NK-92 (cell line): ENCODE data around the gene NBAS.
"Not testable (repeated sequence)": the region's sequence is repeated elsewhere in the genome, so short reads cannot be mapped to it uniquely, and the experiment has no call there.

ENCODE experiments used
- DNase-seq: peaks from one replicate; lab custom pipeline; 2025; ENCODE audit not compliant: unreplicated experiment; lab: John Stamatoyannopoulos, UW

NBAS gene

DNA sequence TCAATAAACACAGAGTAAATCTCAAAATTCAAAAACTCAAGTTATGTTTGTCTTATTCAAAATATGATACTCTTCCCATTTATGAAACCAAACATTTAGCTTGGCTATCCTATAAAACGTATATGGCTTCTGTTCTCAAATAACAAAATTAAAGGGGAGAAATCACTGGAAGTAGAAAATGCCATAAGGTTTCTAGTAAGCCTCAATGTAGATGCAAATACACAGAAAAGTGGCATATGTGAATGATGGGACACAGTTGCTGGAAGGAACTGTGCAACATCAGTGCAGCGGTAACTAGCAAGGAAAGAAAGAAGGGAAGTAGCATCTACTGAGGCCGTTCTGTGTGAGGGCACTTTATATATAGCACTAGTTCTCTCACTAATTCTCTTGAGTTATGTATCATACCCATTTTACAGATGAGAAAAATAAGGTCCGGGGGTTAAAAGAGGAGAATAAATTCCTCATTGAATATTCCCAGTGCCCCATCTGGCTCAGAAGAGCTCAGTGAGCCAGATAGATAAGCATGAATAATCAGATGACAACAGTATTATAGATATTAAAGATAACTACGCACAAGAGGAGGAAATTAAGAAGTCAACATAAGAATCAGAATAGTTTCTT lies 27.2 kb downstream of the NBAS start:
- no peak for DNase-seq

DNA sequence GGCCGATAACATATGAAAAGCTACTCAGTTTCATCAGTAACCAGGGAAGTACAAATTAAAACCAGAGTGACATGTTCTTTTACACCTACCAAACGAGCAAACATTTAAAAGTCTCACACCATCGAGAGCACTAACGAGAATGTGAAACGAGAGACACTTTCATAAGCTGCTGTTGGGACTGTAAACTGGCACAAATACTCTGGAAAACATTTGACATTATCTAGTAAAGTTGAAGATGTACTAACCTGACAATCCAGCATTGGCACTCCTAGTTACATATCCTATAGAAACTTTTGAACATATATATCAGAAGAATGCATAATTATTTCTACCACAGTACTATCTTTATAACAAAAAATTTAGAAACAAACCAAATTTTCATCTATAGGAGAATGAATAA lies 28.1 kb downstream of the NBAS start:
- no peak for DNase-seq

- no peak for DNase-seq
Measured at GRCh38 chr2:15531095-15531854, 29.9 kb downstream of the NBAS start.

DNA sequence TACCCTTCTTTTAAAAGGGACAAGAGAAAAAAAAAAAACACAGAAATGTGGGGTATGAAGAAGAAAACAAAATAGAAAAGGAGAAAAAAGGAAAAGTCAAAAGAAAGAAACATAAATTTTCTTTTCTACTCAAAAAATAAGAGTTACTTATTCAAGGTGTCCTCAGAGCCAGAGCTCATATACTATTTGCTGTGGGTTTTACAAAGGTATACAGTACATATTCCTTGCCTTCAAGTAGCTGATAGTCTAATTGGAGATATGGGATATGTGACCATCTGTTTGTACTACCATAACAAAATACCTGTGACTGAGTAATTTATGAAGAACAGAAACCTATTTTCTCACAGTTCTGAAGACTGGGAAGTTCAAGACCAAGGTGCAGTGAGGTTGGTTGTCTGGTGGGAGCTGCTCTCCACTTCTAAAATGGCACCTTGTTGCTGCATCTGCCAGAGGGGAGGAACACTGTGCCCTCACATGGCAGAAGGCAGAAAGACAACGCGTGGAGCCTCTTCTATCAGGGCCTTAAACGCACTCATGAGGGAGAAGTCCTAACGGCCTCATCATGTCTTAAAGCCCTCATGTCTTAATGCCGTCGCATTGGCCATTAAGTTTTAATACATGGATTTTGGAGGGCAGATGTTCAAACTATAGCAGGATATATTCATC lies 33.9 kb downstream of the NBAS start:
- DNase-seq = no peak

DNA sequence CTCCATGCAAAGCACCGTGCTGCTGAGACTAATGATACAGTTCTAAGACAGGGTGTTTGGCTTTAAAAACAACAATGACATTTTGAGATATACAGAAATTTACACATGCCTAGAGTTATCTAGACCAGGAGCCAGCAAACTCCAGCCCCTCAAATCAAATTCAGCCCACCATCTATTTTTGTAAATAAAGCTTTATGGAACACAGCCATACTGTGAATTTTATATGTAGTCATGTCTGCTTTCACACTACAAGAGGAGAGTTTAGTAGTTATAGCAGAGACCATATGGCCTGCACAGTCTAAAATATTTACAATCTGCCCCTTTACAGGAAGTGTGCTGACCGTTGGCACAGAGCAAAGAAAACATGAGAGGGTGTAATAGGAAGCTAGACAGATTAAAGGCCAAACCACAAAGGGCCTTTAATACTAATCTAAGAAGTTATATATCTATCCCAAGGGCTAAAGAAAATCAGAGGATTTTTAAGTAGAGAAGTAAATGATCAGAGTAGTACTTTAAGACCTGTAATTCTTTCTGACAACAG lies 39.4 kb downstream of the NBAS start:
- no peak for DNase-seq

GRCh38 chr2:15520346-15520745 lies 40.8 kb downstream of the NBAS start:
- DNase-seq = no peak

DNA sequence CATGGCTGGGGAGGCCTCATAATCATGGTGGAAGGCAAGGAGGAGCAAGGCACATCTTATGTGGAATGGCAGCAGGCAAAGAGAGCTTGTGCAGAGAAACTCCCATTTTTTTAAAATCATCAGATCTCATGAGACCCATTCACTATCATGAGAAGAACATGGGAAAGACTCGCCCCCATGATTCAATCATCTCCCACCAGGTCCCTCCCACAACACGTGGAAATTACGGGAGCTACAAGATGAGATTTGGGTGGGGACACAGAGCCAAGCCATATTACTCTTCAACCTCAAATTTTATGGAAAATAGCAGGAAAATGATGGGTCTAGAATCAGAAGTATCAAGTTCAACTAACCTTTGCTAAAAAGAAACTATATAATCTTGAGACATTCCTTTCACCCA lies 42.4 kb downstream of the NBAS start:
- not testable (repeated sequence) for DNase-seq

DNA sequence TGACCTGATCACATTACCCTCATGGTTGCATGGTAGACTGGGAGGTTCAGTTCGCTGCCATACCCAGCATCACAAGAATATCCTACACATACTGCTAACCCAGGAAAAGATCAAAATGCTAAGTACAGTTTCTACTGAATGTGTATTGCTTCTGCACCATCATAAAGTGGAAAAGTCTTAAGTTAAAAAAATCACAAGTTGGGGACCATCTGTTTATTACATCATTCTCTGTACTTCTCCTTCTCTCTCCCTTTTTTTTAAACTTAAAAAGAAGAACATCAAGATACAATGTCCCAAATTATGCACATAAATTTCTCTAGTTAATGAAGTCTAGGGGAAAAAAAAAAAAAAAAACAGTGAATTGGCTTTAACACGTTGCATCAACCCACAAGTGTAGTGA lies 43.3 kb downstream of the NBAS start:
- DNase-seq = no peak

DNA sequence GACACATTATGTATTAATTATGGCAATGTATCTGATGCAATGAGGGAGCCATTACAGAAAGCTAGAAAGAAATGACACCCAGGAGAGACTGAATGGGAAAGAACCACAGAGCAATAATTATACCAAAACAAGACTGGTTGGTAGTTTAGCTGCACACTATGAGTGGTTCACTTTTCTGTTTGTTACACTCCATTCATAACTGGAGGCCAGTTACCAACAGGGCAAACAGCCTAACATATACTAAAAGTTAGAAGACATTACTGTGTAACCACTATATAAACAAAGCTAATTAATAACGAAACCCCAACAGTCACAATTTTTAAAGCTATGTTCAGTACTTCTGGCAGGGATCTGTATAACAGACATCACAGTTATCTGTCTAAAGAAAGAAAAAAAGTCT lies 49.4 kb downstream of the NBAS start:
- DNase-seq = no peak

DNA sequence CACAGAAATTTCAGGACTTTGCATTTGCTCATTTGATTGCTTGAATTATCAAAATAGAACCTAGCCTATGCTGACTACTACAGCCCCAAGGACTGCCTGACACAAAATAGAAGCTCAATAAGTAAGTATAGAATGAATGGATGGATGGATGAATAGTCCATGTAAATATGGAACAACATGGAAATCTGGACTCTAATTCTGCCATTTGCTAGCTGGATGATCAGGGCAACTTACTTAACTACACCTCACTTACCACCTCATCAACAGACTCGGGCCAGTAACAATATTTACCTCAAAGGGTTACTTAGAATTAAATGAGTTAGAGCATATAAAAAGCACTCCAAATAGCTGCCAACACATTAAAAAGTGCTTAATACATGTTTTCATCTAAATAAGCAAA lies 50.6 kb downstream of the NBAS start:
- DNase-seq = no peak

GRCh38 chr2:15510131-15510530 lies 51.0 kb downstream of the NBAS start:
- DNase-seq = no peak

DNA sequence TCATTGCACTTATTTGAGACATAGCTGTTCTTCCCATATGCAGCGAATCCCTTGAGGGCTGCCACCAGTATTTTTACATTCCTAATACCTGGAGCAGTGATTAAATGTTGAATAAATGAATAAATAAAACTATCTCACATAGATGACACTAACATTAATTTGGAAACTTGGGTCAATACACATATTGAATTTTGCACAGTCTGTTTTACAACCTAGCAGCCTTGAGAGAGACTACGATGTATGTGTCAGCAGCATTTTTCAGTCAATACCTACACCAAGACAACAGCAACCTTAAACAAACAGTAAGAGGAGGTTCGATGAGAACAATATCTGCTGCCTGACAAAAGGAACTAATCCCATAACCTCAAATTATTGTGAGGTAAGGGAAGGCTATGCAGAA lies 53.4 kb downstream of the NBAS start:
- DNase-seq = no peak

DNA sequence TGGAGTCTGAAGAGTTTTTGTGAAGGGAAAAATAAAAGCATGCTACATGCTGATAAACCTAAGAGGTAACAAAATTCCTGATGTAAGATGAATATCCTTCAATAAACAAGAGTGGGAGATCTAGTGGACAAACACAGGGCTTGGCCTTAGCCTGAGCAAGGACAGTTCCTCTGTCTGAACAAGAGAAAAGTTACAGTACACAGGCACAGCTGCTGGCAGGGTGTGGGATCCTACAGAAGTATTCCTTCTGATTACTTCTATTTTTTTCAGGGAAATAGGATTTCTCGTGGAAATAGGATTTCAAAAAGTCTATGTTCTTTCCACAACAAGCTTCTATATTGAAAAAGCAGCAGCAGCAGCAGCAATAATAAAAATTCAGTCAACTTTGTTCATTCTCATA lies 54.1 kb downstream of the NBAS start:
- DNase-seq = no peak

DNA sequence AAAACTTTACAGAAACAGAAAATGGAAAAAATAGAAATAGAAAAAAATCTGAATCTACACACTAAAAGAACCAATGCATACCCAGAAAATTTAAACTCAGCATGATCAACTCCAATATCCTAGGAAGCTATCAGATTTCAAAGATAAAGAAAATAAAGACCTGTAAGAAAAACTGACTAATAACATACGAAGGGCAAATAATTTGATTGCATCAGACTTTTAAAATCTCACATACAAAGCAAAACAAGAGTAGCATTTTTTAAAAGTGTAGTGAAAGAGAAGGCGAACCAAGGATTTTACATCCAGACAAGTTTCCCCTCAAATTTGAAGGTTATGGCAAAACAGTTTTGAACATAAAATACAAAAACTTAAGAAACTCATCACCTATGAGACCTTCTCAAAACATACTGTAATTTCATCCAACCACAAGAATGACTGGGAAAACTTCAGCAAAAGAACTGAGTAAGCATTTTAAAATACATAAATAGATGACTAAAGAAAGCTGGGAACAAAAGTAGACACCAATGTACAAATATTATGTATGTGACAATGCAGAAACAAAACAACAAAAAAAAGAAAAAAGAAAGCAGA lies 54.8 kb downstream of the NBAS start:
- no peak for DNase-seq

DNA sequence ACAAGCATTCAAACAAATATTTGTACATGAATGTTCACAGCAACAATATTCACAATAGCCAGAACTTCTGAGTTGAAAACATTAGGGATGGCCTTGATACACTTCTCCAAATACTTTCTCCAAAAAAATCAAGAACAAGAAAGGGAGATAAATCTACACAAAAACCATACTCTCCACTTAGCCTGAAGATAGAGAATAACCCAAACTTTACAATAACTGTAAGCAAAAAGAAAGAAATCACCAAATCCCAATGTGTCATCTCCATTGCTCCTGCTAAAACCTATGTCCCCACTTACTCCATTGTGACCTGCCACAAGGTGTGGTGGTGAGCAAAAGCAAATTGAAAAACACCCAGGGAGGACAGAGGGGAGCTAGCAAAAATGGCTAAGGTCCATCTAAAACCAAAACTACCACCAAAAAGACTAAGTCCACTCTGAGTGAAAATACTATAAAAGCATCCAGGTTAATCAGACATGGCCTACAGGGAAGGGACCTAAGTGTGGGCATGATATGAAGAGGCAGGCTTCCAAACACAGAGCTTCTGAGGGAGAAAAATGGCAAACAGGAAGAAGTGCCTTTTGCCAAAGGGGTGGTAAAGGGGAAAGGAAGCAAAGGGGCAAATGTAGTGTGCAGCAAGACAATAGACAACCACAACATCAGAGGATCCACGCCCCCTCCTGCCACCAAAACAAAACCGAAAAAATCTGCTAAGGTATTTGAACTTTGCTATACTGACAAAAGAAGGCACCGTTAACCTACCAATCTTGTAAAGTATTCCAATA lies 56.1 kb downstream of the NBAS start:
- DNase-seq = no peak

DNA sequence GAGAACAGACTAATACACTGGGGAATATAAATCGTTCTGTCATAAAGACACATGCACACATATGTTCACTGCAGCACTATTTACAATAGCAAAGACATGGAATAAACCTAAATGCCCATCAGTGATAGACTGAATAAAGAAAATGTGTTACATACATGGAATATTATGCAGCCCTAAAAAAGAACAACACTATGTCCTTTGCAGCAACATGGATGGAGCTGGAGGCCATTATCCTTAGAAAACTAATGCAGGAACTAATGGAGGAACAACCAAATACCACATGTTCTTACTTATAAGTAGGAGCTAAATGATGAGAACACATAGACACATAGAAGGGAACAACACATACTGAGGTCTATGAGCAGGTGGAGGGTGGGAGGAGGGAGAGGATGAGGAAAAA lies 61.9 kb downstream of the NBAS start:
- not testable (repeated sequence) for DNase-seq

DNA sequence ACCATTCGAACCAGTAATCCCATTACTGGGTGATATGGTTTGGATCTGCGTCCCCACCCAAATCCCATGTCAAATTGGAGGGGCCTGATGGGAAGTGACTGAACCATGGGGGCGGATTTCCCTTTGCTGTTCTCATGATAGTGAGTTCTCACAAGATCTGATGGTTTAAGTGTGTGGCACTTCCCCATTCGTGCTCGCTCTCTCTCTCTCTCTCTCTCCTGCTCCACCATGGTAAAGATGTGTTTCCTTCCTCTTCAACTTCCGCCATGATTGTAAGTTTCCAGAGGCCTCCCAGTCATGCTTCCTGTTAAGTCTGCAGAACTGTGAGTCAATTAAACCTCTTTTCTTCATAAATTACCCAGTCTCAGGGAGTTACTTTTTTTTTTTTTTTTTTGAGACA lies 62.6 kb downstream of the NBAS start:
- DNase-seq = no peak

DNA sequence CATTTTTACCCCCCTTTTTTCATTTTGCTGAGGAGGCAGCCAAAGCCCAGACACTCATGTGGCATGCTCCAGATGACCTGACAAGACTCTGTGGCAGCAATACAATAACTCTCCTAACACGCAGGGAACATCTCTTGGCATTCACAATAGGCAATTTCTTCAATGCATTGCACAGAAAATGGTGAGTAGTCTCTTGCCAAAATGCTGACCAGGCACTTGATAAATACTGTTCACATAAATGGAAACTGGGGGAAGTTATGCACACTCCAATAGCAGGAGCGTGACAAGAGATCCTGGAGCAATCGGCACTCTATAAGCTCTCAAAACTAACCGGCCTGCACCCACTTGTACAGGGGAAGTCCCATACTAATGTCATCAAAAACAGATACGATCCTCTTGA lies 66.3 kb downstream of the NBAS start:
- DNase-seq = no peak

DNA sequence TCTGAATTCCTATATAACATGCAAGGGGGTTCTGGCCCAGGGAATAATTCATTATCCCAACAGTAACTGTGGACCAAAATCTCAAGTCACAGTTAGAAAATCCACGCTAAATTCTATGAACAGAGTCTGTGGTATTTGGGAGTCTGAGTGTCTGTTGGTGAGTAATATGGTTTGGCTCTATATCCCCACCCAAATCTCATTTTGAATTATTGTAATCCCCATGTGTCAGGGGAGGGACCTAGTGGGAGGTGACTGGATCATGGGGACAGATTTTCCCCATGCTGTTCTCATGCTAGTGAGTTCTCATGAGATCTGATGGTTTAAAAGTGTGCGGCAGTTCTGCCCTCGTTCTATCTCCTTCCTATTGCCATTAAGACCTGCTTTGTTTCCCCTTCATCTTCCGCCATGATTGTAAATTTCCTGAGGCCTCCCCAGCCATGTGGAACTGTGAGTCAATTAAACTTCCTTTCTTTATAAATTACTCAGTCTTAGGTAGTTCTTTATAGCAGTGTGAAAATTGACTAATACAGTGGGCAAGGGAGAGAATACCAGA lies 68.3 kb downstream of the NBAS start:
- DNase-seq = no peak

DNA sequence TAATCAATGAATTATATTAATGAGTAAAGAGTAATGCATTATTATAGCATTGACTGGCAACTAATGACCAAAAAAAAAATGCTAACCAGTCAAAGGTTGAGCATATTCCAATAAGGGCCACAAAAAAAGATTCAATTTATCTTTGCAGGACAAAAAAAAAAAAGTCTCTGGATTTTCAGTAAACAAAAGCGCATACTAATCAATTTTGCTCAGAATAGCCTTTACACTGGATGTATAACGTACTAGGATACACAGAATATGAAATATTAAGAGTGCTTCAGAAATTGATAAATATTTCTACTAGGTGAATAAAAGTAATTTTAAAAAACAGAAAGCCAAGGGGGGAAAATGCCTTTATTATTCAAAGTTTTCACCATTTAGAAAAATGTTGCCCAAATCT lies 74.4 kb downstream of the NBAS start:
- no peak for DNase-seq

DNA sequence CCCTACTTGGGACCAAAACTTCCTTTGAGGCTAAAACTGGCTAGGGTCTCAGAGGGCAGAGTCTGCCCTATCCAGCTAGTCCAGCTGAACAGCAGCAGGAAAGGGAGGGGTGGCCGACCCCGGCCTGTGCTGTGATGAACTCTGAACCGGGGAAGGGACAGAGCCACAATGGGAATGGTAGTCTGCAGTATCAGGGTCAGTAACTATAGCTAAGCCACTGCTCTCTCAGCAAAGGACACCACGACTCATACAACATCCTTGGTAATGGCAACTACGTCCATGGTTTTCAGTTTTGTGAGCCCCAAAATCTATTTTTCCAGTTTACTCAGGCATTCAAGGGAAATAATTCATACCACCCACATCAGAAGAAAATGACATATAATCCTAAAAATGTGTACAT lies 75.2 kb downstream of the NBAS start:
- DNase-seq = no peak
